Measurements from ENCODE around the gene CHRM2. TPM values are rescaled to one million over a fixed set of nuclear protein-coding genes. Genes with fewer than 3 reads are reported as not detected.

CHRM2 gene
- total RNA-seq, 4 donors from 2014 or later: 0.13 to 0.32 (median 0.15) TPM; not detected in 1

DNA sequence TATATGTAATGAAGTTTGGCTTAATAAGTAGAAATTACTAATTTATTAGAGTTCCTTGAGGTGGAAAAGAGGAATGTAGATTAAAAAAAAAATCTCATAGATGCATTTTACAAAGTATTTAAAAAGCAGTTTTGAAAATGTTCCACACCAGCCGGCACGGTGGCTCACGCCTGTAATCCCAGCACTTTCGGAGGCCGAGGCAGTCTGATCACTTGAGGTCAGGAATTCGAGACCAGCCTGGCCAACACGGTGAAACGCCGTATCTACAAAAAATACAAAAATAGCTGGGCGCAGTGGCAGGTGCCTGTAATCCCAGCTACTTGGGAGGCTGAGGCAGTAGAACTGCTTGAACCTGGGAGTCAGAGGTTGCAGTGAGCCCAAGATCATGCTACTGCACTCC lies 3.2 kb upstream of the CHRM2 start:
- TF ChIP-seq, protein P1, sequence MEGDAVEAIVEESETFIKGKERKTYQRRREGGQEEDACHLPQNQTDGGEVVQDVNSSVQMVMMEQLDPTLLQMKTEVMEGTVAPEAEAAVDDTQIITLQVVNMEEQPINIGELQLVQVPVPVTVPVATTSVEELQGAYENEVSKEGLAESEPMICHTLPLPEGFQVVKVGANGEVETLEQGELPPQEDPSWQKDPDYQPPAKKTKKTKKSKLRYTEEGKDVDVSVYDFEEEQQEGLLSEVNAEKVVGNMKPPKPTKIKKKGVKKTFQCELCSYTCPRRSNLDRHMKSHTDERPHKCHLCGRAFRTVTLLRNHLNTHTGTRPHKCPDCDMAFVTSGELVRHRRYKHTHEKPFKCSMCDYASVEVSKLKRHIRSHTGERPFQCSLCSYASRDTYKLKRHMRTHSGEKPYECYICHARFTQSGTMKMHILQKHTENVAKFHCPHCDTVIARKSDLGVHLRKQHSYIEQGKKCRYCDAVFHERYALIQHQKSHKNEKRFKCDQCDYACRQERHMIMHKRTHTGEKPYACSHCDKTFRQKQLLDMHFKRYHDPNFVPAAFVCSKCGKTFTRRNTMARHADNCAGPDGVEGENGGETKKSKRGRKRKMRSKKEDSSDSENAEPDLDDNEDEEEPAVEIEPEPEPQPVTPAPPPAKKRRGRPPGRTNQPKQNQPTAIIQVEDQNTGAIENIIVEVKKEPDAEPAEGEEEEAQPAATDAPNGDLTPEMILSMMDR (IDR thresholded peaks at IDR 0.05): no peak
- TF ChIP-seq POLR2A (IDR thresholded peaks at IDR 0.05): no peak
- intact Hi-C loops (cut with DNase I; ENCODE audit: low total_unique reads): no loop called here
- H3K4me3 ChIP-seq (ENCODE audit: low read depth, poor library complexity, severe bottlenecking): no peak overlapping the region
- WGBS, 2 donors: 92 to 94% methylated on average over 10 of the region's 10 CpGs
- no peak for DNase-seq (ENCODE audit: low spot score in 2 of 2)

DNA sequence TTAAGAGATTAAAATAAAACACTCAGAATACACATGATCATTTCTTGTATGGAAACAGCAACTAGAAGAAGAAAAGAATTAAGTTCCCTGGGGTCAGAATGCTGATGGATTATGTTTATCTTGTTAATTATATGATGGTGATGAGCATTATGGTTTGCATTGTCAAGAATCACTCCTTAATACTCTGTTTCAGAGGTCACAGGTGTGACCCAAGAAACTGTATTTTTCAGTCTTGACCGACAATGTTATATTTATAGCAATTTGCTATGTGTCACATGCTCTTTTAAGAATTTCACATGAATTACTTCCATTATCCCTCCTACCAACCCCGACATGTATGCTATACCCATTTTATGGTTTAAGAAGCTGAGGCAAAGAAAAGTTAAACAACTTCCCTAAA lies 2.7 kb upstream of the CHRM2 start:
- TF ChIP-seq, protein P1 (IDR thresholded peaks at IDR 0.05): no peak
- no peak for TF ChIP-seq POLR2A (IDR thresholded peaks at IDR 0.05)
- DNase-seq (ENCODE audit: low spot score in 2 of 2): no peak
- 78 to 81% methylated on average over 2 of the region's 2 CpGs for WGBS, 2 donors
- H3K4me3 ChIP-seq (ENCODE audit: low read depth, poor library complexity, severe bottlenecking): no peak overlapping the region
- intact Hi-C loops (cut with DNase I; ENCODE audit: low total_unique reads): no loop called here

DNA sequence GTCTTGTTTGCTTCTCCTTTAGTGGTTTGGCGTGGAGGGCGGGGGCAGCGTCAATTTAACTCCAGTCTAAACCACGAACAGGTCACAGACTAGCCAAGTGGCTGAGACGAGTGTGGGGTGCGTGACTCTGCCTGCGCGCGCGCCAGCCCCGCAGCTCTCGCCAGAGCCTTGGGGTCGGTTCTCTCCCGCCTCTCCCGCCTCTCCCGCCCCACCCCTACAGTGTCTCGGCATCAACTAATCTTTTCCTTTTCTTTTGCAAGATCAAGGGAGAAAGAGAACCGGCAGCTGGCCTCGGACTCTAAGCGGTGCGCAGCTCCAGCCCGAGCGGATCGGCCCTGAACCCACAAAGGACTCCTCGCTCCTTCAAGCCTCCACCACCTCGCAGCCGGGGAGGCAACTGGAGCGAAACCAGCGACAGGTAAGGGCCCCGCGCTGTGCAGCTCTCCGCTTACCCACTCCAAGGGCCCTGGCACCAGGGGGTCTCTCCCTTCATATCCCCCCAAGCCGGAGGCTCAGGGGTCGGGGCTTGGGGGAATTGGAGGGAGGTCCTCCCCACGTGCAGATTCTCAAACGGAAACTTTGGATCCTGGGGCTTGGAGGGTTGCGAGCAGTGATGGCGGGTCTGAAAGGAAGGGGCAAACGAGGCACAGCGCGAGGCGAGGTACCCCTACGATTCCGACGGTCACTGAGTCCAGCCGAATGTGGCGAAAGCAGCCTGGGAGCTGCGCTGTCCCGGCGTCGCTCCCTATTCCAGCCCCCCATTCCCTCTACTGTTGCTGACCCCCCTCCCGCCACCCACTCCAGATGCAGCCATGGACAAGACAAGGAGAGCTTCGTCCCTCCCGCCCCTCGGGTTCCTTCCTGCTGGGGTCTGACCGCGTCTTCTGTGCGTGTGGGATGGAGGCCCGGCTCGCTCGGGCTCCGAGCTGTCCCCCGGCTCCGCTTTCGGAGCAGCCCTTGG lies 829 bp downstream of the CHRM2 start:
- WGBS, 2 donors: 2% methylated on average over 50 to 54 of the region's 65 CpGs
- DNase-seq (ENCODE audit: low spot score in 2 of 2): peak in 1 of 2 donors; percentile 82
- no peak overlapping the region for H3K4me3 ChIP-seq (ENCODE audit: low read depth, poor library complexity, severe bottlenecking)
- intact Hi-C loops (cut with DNase I; ENCODE audit: low total_unique reads): no loop called here
- TF ChIP-seq, protein P1 (IDR thresholded peaks at IDR 0.05): no peak
- no peak for TF ChIP-seq POLR2A (IDR thresholded peaks at IDR 0.05)

DNA sequence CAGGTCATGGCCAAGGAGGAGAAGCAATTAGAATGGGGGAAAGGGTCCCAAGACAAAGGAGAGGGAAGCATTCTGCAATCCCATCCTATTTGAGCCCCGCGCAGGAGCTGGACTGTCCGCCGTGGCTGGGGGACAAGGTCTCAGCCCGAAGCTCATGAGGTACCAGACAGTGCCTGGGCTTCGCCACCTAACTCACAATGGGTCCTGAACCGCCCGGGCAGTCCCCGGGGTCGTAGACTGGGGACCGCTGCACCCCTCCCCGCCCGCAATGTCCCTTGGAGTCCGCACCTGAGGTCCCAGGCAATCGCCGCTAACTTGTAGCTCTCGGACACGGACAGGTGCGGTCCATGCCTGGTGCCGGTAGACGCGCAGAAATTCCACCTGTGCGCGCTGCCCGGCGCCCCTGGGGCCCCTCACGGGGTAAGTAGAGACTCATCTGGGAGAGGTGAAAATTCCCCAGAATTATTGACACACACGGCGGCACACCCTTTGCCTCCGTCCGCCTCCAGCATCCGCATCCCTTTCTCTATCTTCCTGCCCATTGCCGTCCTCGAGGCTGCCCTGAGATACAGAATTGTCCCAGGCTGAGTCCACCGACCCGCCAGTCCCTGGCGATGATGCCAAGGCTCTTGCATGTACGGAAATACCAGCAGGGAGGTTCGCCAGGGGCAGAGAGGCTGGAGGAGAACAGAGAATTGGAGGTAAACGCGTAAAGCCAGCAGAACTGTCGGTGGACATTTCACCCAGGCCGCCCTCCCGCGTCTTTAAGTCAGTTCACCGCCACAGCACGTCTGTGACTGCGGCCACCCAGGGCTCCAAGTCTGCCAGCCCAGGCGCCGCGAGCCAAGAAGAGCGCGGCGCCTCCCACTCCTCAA lies 1.8 kb downstream of the CHRM2 start:
- no peak for DNase-seq (ENCODE audit: low spot score in 2 of 2)
- intact Hi-C loops (cut with DNase I; ENCODE audit: low total_unique reads): no loop called here
- H3K4me3 ChIP-seq (ENCODE audit: low read depth, poor library complexity, severe bottlenecking): no peak overlapping the region
- 3% methylated on average over 38 to 42 of the region's 54 CpGs for WGBS, 2 donors
- no peak for TF ChIP-seq POLR2A (IDR thresholded peaks at IDR 0.05)

DNA sequence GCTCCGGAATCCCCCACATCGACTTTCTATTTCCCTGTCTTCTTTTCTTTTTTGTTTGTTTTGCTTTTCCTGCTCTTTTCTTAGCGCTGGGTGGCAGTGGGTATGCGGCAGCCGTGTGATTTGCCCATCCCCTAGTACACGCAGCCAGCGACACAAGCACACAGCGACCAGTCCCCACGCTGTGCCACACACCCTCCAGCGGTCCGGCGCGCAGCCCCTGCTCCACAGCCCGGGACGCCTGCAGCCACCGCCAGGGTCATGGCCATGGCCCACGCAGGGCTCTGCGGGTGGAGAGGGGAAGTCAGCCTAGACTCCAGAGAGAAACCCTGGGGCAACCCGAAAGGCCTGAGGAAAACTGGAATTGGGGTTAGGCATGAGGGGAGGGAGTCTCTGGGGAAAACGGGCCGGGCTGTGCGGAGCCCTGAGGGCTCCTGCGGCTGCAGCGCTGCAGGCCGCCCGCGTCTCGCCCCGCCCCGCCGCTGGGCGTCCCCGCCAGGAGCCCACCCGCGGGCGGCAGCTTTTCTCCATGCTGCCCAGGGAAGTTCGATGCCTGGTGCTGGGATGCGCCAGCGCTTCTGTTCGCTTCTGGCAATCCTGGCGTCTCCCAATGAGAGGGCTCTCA lies 2.5 kb downstream of the CHRM2 start:
- H3K4me3 ChIP-seq (ENCODE audit: low read depth, poor library complexity, severe bottlenecking): no peak overlapping the region
- TF ChIP-seq, protein P1 (IDR thresholded peaks at IDR 0.05): no peak
- TF ChIP-seq POLR2A (IDR thresholded peaks at IDR 0.05): no peak
- WGBS, 2 donors: 1 to 2% methylated on average over 40 of the region's 41 CpGs
- intact Hi-C loops (cut with DNase I; ENCODE audit: low total_unique reads): no loop called here
- DNase-seq (ENCODE audit: low spot score in 2 of 2): no peak

Measured in lower leg skin (tissue), 4 donors.